PC-3 (cell line): ENCODE data around the gene RAB3C.

Experiments
- EZH2 ChIP-seq: fragments of 300-600 bp; sonication (generic); IDR thresholded peaks from one replicate; pipeline ENCODE4 v1.6.1; 2017; ENCODE audit warnings: antibody characterized with exemption, mild to moderate bottlenecking, low read length; ENCODE audit not compliant: unreplicated experiment
- EZH2phosphoT487 ChIP-seq: fragments of 300-600 bp; sonication (generic); IDR thresholded peaks from 2 replicates; pipeline ENCODE4 v1.6.1; 2018; ENCODE audit warnings: mild to moderate bottlenecking, antibody characterized with exemption, low read length, borderline replicate concordance
- TF ChIP-seq, protein P1 (sequence below): fragments of 300-600 bp; sonication (generic); conservative IDR thresholded peaks from 2 replicates; pipeline ENCODE4 v1.5.1; 2017; ENCODE audit warnings: antibody characterized with exemption, low read depth, mild to moderate bottlenecking, low read length

DNA sequence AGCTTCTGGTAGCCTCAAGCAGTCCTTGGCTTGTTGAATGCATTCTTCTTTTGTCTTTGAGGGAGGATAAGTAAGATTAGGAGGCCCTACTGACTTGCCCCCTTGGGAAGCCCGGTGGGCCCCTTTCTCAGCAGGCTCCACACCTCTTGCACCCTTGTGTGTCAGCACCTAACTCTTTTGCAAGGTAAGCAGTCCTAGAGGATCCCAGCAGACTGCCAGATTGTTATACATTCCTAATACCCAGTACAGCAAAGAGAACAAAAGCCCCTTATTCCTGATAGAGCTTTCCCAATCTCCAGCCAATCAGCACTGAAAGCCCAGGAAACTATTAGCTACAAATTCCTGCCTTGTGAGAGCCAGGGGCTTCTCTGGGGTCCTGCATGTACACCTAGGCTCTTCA is 152.8 kb downstream of the RAB3C start:
- TF ChIP-seq, protein P1, sequence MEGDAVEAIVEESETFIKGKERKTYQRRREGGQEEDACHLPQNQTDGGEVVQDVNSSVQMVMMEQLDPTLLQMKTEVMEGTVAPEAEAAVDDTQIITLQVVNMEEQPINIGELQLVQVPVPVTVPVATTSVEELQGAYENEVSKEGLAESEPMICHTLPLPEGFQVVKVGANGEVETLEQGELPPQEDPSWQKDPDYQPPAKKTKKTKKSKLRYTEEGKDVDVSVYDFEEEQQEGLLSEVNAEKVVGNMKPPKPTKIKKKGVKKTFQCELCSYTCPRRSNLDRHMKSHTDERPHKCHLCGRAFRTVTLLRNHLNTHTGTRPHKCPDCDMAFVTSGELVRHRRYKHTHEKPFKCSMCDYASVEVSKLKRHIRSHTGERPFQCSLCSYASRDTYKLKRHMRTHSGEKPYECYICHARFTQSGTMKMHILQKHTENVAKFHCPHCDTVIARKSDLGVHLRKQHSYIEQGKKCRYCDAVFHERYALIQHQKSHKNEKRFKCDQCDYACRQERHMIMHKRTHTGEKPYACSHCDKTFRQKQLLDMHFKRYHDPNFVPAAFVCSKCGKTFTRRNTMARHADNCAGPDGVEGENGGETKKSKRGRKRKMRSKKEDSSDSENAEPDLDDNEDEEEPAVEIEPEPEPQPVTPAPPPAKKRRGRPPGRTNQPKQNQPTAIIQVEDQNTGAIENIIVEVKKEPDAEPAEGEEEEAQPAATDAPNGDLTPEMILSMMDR = no peak
- TF ChIP-seq EZH2 (no peak), EZH2phosphoT487 (no peak)
